Mesothelial cell of epicardium (in vitro differentiated cells): ENCODE results near the gene SAFB2. TPM values are rescaled to one million over a fixed set of nuclear protein-coding genes. Genes with fewer than 3 reads are reported as not detected.

ENCODE experiments used
- DNase-seq, 2 experiments: peaks; one replicate each; pipeline ENCODE4 v3.0.0; 2021; ENCODE audit warnings: low spot score in 2 of 2; ENCODE audit not compliant: unreplicated experiment in 2 of 2
- H3K27ac Mint-ChIP-seq: 2 replicates; pipeline ENCODE4 v1.8.0; 2021; ENCODE audit warnings: mixed read lengths
- H3K27me3 Mint-ChIP-seq: 2 replicates; pipeline ENCODE4 v1.8.0; 2021; ENCODE audit warnings: low read depth, mixed read lengths
- H3K36me3 Mint-ChIP-seq: 2 replicates; pipeline ENCODE4 v1.8.0; 2021; ENCODE audit warnings: mixed read lengths
- H3K4me1 Mint-ChIP-seq: 2 replicates; pipeline ENCODE4 v1.8.0; 2021; ENCODE audit warnings: mixed read lengths
- H3K4me3 Mint-ChIP-seq: 2 replicates; pipeline ENCODE4 v1.8.0; 2021; ENCODE audit warnings: mild to moderate bottlenecking, moderate library complexity, mixed read lengths
- H3K9me3 Mint-ChIP-seq: 2 replicates; pipeline ENCODE4 v1.8.0; 2021; ENCODE audit warnings: mixed read lengths
- CTCF ChIP-seq: fragments of 200-600 bp; sonication (generic); IDR thresholded peaks from one replicate; pipeline ENCODE4 v1.5.0; 2021; ENCODE audit warnings: antibody characterized with exemption; ENCODE audit not compliant: unreplicated experiment
- total RNA-seq: library from RNA; stranded (reverse); gene quantifications from 3 replicates; pipeline ENCODE4 v1.2.1, GENCODE V29; 2021

The SAFB2 gene
- total RNA-seq, 1 donor from 2014 or later, result 78.4 TPM

DNA sequence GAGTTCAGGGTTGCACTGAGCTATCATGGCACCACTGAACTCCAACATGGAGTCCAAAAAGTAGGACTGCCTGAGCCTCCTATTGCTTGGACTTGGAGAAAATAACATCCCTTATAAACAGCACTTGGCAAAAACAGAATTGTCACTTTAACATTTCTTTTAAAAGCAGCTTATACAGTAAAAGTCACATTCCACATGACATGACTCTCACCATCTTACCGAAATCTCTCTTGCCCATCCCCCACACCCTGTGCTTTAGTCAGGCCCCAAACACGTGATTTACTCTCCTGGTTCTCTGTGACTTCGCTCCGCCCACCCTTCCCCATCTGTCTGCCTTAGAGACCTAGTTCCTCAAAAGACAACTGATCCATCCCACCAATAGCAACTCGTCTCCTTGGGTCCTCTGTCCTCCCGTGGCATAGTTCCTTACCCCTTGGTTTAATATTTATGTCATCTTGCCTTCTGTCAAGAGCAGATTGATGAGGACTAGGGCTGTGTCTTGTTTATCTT is 4.9 kb upstream of the SAFB2 start:
- peak overlapping the region; percentile 66 for H3K27ac Mint-ChIP-seq
- H3K9me3 Mint-ChIP-seq, result no peaks in the 10 kb centered on the region

DNA sequence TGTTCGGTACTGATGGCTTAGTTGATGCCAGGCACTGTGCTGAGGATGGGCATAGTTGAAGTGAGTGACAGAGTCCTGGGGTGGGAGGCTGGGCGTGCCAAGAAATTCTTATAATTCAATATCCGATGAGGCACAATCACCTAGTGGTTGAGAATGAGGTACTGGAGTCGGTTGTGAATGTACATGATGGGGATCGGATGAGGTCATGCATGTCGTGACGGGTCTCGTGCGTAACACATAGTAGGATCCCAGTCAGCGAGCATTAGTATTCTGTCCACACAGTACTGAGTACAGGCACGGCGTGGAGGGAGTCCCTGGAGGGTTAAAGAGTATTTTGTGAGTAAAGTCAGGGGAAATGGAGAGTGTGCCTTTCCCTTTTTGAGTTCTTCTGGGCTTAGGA is 3.1 kb upstream of the SAFB2 start:
- Mint-ChIP-seq H3K4me1 (peaks cover 44% of the 10 kb centered on the region), H3K4me3 (peak overlapping the region; percentile 100), H3K27ac (peak overlapping the region; percentile 59), H3K27me3 (no peaks in the 10 kb centered on the region), H3K9me3 (no peaks in the 10 kb centered on the region), H3K36me3 (peaks cover 23% of the 10 kb centered on the region)
- no peak for DNase-seq
- TF ChIP-seq CTCF, result no peak

More for the DNA sequence above, 4.9 kb upstream of the SAFB2 start:
- no peak for TF ChIP-seq CTCF
- H3K36me3 Mint-ChIP-seq, result peaks cover 23% of the 10 kb centered on the region
- DNase-seq, result no peak
- no peak overlapping the region for H3K4me3 Mint-ChIP-seq
- H3K4me1 Mint-ChIP-seq, result peaks cover 47% of the 10 kb centered on the region
- H3K27me3 Mint-ChIP-seq, result no peaks in the 10 kb centered on the region

GRCh38 chr19:5624741-5625278 is 2.2 kb upstream of the SAFB2 start:
- Mint-ChIP-seq H3K36me3 (peaks cover 22% of the 10 kb centered on the region), H3K9me3 (no peaks in the 10 kb centered on the region), H3K4me1 (peaks cover 48% of the 10 kb centered on the region), H3K4me3 (peak overlapping the region; percentile 100), H3K27ac (peak overlapping the region; percentile 96), H3K27me3 (no peaks in the 10 kb centered on the region)
- DNase-seq, result no peak
- TF ChIP-seq CTCF, result no peak

- peak in 1 of 2 experiments; percentile 38 for DNase-seq
- Mint-ChIP-seq H3K4me1 (peaks cover 48% of the 10 kb centered on the region), H3K27ac (peak overlapping the region; percentile 96), H3K36me3 (peaks cover 21% of the 10 kb centered on the region), H3K4me3 (peak overlapping the region; percentile 100), H3K27me3 (no peaks in the 10 kb centered on the region), H3K9me3 (no peaks in the 10 kb centered on the region)
- TF ChIP-seq CTCF, result no peak
Observed at GRCh38 chr19:5624018-5624663, 1.6 kb upstream of the SAFB2 start.

DNA sequence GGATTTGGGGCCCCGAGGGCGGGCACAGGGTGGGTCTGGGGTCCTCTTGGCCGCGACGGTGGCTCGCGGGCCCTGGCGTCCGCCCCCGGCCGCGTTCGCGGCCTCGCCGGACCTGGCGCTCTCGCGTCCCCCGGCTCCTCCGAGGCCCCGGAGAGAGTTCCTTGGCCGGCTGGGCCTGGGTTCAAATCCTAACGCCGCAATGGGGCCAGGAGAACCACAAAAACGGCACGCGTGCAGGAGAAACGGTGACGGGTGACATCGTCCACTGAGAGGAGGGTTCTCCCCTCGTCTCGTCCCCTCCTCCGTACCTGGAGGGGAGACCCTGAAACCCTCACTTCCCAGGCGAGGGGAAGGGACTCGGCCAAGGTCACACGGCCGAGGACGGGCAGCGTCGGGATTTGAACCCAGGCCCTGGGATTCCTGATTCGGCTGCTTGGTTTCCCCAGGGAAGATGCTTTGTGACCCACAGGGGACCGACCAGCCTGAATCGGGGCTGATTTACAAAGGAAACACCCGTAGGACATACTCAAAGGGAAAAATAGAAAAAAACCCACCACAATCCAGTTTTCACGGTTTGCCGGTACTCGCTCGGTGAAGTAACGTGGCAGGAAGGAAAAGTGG is 931 bp upstream of the SAFB2 start:
- no peak for TF ChIP-seq CTCF
- H3K36me3 Mint-ChIP-seq, result peaks cover 15% of the 10 kb centered on the region
- peak overlapping the region; percentile 100 for H3K27ac Mint-ChIP-seq
- no peaks in the 10 kb centered on the region for H3K27me3 Mint-ChIP-seq
- peak in 1 of 2 experiments; percentile 40 for DNase-seq
- no peaks in the 10 kb centered on the region for H3K9me3 Mint-ChIP-seq
- peaks cover 48% of the 10 kb centered on the region for H3K4me1 Mint-ChIP-seq
- peak overlapping the region; percentile 100 for H3K4me3 Mint-ChIP-seq
